Stimulated activated CD8-positive, alpha-beta memory T cell treated with anti-CD3 and anti-CD28 coated beads, Interleukin-15, amount 100 ng/mL, for 48 hours (primary cell): ENCODE measurements around the gene PIK3R6.

Source experiments
- DNase-seq, 2 donors: peaks; one replicate each; pipeline ENCODE4 v3.0.0-alpha.2; 2020; ENCODE audit warnings: low read depth in 2 of 2

The PIK3R6 gene

GRCh38 chr17:8797621-8798175 is 69.8 kb downstream of the PIK3R6 start:
- DNase-seq, result no peak

- DNase-seq, result no peak
Measured at GRCh38 chr17:8794636-8795035, 72.8 kb downstream of the PIK3R6 start.

- DNase-seq, result no peak
Measured at GRCh38 chr17:8793649-8794048, 73.8 kb downstream of the PIK3R6 start.

GRCh38 chr17:8792646-8793045 is 74.8 kb downstream of the PIK3R6 start:
- DNase-seq, result no peak

- DNase-seq, result no peak
Measured at GRCh38 chr17:8791910-8792270, 75.6 kb downstream of the PIK3R6 start.

- no peak for DNase-seq
Measured at GRCh38 chr17:8791248-8791909, 76.1 kb downstream of the PIK3R6 start.

GRCh38 chr17:8789743-8790142 is 77.7 kb downstream of the PIK3R6 start:
- no peak for DNase-seq

- no peak for DNase-seq
Measured at GRCh38 chr17:8788998-8789397, 78.5 kb downstream of the PIK3R6 start.

GRCh38 chr17:8785547-8786413 is 81.7 kb downstream of the PIK3R6 start:
- peak in 1 of 2 donors; percentile 29 for DNase-seq

GRCh38 chr17:8782176-8782575 is 85.3 kb downstream of the PIK3R6 start:
- no peak for DNase-seq

- DNase-seq, result no peak
Measured at GRCh38 chr17:8781776-8782175, 85.7 kb downstream of the PIK3R6 start.

- DNase-seq, result no peak
Measured at GRCh38 chr17:8776881-8777280, 90.6 kb downstream of the PIK3R6 start.

- no peak for DNase-seq
Measured at GRCh38 chr17:8776248-8776647, 91.2 kb downstream of the PIK3R6 start.

GRCh38 chr17:8766731-8767130 is 100.7 kb downstream of the PIK3R6 start:
- DNase-seq, result no peak

- DNase-seq, result no peak
Measured at GRCh38 chr17:8762012-8762411, 105.5 kb downstream of the PIK3R6 start.

- DNase-seq, result no peak
Measured at GRCh38 chr17:8758137-8758596, 109.3 kb downstream of the PIK3R6 start, which contains the start of gene SPDYE4. TSS of gene SPDYE4 (minus strand) at chr17:8758546. CDS start at chr17:8758382, 164 bp downstream.

- DNase-seq, result no peak
Measured at GRCh38 chr17:8757189-8757588, 110.3 kb downstream of the PIK3R6 start.

- DNase-seq, result no peak
Measured at GRCh38 chr17:8755590-8756255, 111.8 kb downstream of the PIK3R6 start.

- no peak for DNase-seq
Measured at GRCh38 chr17:8754890-8755289, 112.6 kb downstream of the PIK3R6 start.

GRCh38 chr17:8753976-8754440 is 113.5 kb downstream of the PIK3R6 start:
- DNase-seq, result no peak

GRCh38 chr17:8753136-8753975 is 114.1 kb downstream of the PIK3R6 start:
- no peak for DNase-seq
